Bronchial epithelial cell (primary cell): ENCODE results near the gene WDR70. TPM values are rescaled to one million over a fixed set of nuclear protein-coding genes. Genes with fewer than 3 reads are reported as not detected.

Experiments used
- DNase-seq: peaks from one replicate; pipeline ENCODE4 v3.0.0-alpha.2; 2010; ENCODE audit warnings: low read depth
- FAIRE-seq: peaks from 2 replicates; lab custom pipeline; 2011; peaks lifted over from hg19 to GRCh38; lab: Jason Lieb, UNC
- H3K27me3 ChIP-seq: 2 replicates; pipeline ENCODE4 v1.5.1; 2011; ENCODE audit warnings: low read length; ENCODE audit not compliant: control insufficient read depth, insufficient read depth
- H3K36me3 ChIP-seq: 2 replicates; pipeline ENCODE4 v1.5.1; 2011; ENCODE audit warnings: low read length; ENCODE audit not compliant: control insufficient read depth, insufficient read depth
- H3K4me3 ChIP-seq: 2 replicates; pipeline ENCODE4 v1.5.1; 2011; ENCODE audit warnings: mild to moderate bottlenecking, low read depth, low read length, control low read depth
- CTCF ChIP-seq: IDR thresholded peaks from 2 replicates; pipeline ENCODE4 v1.5.1; 2011; ENCODE audit warnings: mild to moderate bottlenecking, moderate library complexity, low read length, control low read depth, inconsistent platforms; ENCODE audit not compliant: insufficient read depth, severe bottlenecking
- total RNA-seq: library from RNA; depleted of rRNA; stranded (reverse); fragments of >200 nt; gene quantifications from 2 replicates; pipeline ENCODE4 v1.2.1, GENCODE V29; 2014

WDR70 gene
- total RNA-seq, 1 donor from 2014 or later = 17.9 TPM

GRCh38 chr5:37721447-37721871, 342.3 kb downstream of the WDR70 start:
- H3K4me3 ChIP-seq = no peak overlapping the region
- H3K27me3 ChIP-seq = no peaks in the 10 kb centered on the region
- no peaks in the 10 kb centered on the region for H3K36me3 ChIP-seq
- FAIRE-seq (no peak), DNase-seq (no peak)
- no peak for TF ChIP-seq CTCF

GRCh38 chr5:37722236-37723161, 343.4 kb downstream of the WDR70 start:
- peak; percentile 74 for DNase-seq
- Histone ChIP-seq H3K27me3 (no peaks in the 10 kb centered on the region), H3K36me3 (peaks cover 1% of the 10 kb centered on the region), H3K4me3 (no peak overlapping the region)
- no peak for TF ChIP-seq CTCF
- FAIRE-seq = no peak

GRCh38 chr5:37723162-37723961, 344.2 kb downstream of the WDR70 start:
- DNase-seq (no peak), FAIRE-seq (no peak)
- no peak overlapping the region for H3K4me3 ChIP-seq
- TF ChIP-seq CTCF = peak; percentile 41
- H3K36me3 ChIP-seq = peaks cover 1% of the 10 kb centered on the region
- H3K27me3 ChIP-seq = no peaks in the 10 kb centered on the region

- H3K27me3 ChIP-seq = no peaks in the 10 kb centered on the region
- DNase-seq (no peak), FAIRE-seq (no peak)
- peaks cover 1% of the 10 kb centered on the region for H3K36me3 ChIP-seq
- TF ChIP-seq CTCF = no peak
- H3K4me3 ChIP-seq = no peak overlapping the region
These were observed 345.4 kb downstream of the WDR70 start for GRCh38 chr5:37724395-37725125.

- H3K36me3 ChIP-seq = peaks cover 1% of the 10 kb centered on the region
- DNase-seq (no peak), FAIRE-seq (no peak)
- no peaks in the 10 kb centered on the region for H3K27me3 ChIP-seq
- H3K4me3 ChIP-seq = no peak overlapping the region
- no peak for TF ChIP-seq CTCF
These were observed 346.1 kb downstream of the WDR70 start for GRCh38 chr5:37725185-37725584.
